IMR-90 (cell line): ENCODE measurements around the gene YPEL1. TPM values are rescaled to one million over a fixed set of nuclear protein-coding genes. Genes with fewer than 3 reads are reported as not detected.
"Not testable (repeated sequence)": the region's sequence is repeated elsewhere in the genome, so short reads cannot be mapped to it uniquely, and the experiment has no call there.

Experiments used
- ATAC-seq: fragments of 200-7000 bp; cut with Tn5 transposase; 2 replicates; pipeline ENCODE4 v1.9.1; 2020; ENCODE audit warnings: low read depth, mild to moderate bottlenecking, moderate library complexity
- BruUV-seq: library from RNA; stranded (reverse); fragments of 400-500 nt; replicated peaks from 2 replicates; lab custom pipeline; 2021; lab: Mats Ljungman, UMichigan
- CTCF ChIA-PET: fragments of 300-600 bp; formaldehyde crosslinking; extraction: SDS; loops from one replicate; lab custom pipeline; 2021; ENCODE audit warnings: antibody characterized with exemption; lab: Yijun Ruan, JAX
- POLR2A ChIA-PET: fragments of 300-600 bp; sonication (Branson Sonifier 250); formaldehyde crosslinking; loops from one replicate; lab custom pipeline; 2022; ENCODE audit warnings: antibody characterized with exemption; ENCODE audit not compliant: unreplicated experiment; lab: Charles Lee
- DNase-seq: peaks from one replicate; pipeline ENCODE4 v3.0.0; 2013
- H2AFZ ChIP-seq: replicated peaks from 2 replicates; pipeline ENCODE3; 2013; ENCODE audit warnings: low read length, mild to moderate bottlenecking; ENCODE audit not compliant: poor library complexity
- H2AK5ac ChIP-seq: 2 replicates; pipeline ENCODE4 v1.6.1; 2013; ENCODE audit warnings: low read depth, low read length, inconsistent platforms
- H2AK9ac ChIP-seq: replicated peaks from 2 replicates; pipeline ENCODE3; 2013; ENCODE audit warnings: mild to moderate bottlenecking, low read depth, low read length, moderate library complexity; ENCODE audit not compliant: poor library complexity
- H2BK120ac ChIP-seq: 2 replicates; pipeline ENCODE4 v1.6.1; 2013; ENCODE audit warnings: low read depth, low read length, inconsistent platforms
- H2BK15ac ChIP-seq: 3 replicates; pipeline ENCODE4 v1.6.1; 2013; ENCODE audit warnings: low read depth, low read length, inconsistent platforms
- H2BK20ac ChIP-seq: 2 replicates; pipeline ENCODE4 v1.6.1; 2013; ENCODE audit warnings: low read depth, mild to moderate bottlenecking, inconsistent platforms, low read length, moderate library complexity
- H2BK5ac ChIP-seq: 2 replicates; pipeline ENCODE4 v1.6.1; 2013; ENCODE audit warnings: mild to moderate bottlenecking, low read depth, low read length, inconsistent platforms; ENCODE audit not compliant: poor library complexity, severe bottlenecking
- H3K14ac ChIP-seq: replicated peaks from 2 replicates; pipeline ENCODE4 v1.6.1; 2013; ENCODE audit warnings: low read depth, low read length, inconsistent platforms
- H3K18ac ChIP-seq: 2 replicates; pipeline ENCODE4 v1.6.1; 2013; ENCODE audit warnings: low read depth, low read length, control low read depth
- H3K23ac ChIP-seq: 2 replicates; pipeline ENCODE4 v1.6.1; 2013; ENCODE audit warnings: low read depth, low read length, inconsistent platforms
- H3K27ac ChIP-seq: 2 replicates; pipeline ENCODE4 v1.5.1; 2013; ENCODE audit warnings: mild to moderate bottlenecking, control low read depth, low read length; ENCODE audit not compliant: insufficient read depth
- H3K27me3 ChIP-seq: 2 replicates; pipeline ENCODE4 v1.6.1; 2013; ENCODE audit warnings: low read length; ENCODE audit not compliant: control insufficient read depth, insufficient read depth
- H3K36me3 ChIP-seq: 2 replicates; pipeline ENCODE4 v1.6.1; 2013; ENCODE audit warnings: low read length, mixed read lengths; ENCODE audit not compliant: control insufficient read depth, insufficient read depth
- H3K4ac ChIP-seq: 2 replicates; pipeline ENCODE4 v1.6.1; 2013; ENCODE audit warnings: low read depth, low read length, inconsistent platforms
- H3K4me1 ChIP-seq: 2 replicates; pipeline ENCODE4 v1.6.1; 2013; ENCODE audit warnings: low read length, mixed read lengths; ENCODE audit not compliant: control insufficient read depth, insufficient read depth
- H3K4me2 ChIP-seq: 2 replicates; pipeline ENCODE4 v1.6.1; 2013; ENCODE audit warnings: low read depth, mild to moderate bottlenecking, control low read depth, low read length, moderate library complexity
- H3K4me3 ChIP-seq: 2 replicates; pipeline ENCODE4 v1.5.1; 2013; ENCODE audit warnings: low read depth, mild to moderate bottlenecking, control low read depth, low read length, moderate library complexity; ENCODE audit not compliant: insufficient read depth
- H3K56ac ChIP-seq: 2 replicates; pipeline ENCODE4 v1.6.1; 2013; ENCODE audit warnings: low read length, inconsistent platforms; ENCODE audit not compliant: insufficient read depth; ENCODE audit errors: extremely low read depth
- H3K79me1 ChIP-seq, 2 experiments: 2 replicates each; pipeline ENCODE4 v1.6.1; 2013; ENCODE audit warnings: low read length in 2 of 2, inconsistent platforms in 1 of 2, low read depth in 1 of 2
- H3K9ac ChIP-seq: 2 replicates; pipeline ENCODE4 v1.6.1; 2013; ENCODE audit warnings: low read depth, low read length, control low read depth
- H3K9me1 ChIP-seq: 2 replicates; pipeline ENCODE4 v1.6.1; 2013; ENCODE audit warnings: low read length, inconsistent platforms; ENCODE audit not compliant: insufficient read depth
- H3K9me3 ChIP-seq: 2 replicates; pipeline ENCODE4 v1.6.1; 2013; ENCODE audit warnings: low read length; ENCODE audit not compliant: control insufficient read depth, insufficient read depth
- H4K20me1 ChIP-seq: 2 replicates; pipeline ENCODE4 v1.6.1; 2013; ENCODE audit warnings: low read length, inconsistent platforms; ENCODE audit not compliant: insufficient read depth
- H4K5ac ChIP-seq: 2 replicates; pipeline ENCODE4 v1.6.1; 2013; ENCODE audit warnings: mild to moderate bottlenecking, low read depth, low read length, control low read depth
- H4K8ac ChIP-seq, 2 experiments: 2 replicates each; pipeline ENCODE4 v1.6.1; 2013; ENCODE audit warnings: low read depth in 2 of 2, low read length in 2 of 2, control low read depth in 1 of 2, inconsistent platforms in 1 of 2
- H4K91ac ChIP-seq: 2 replicates; pipeline ENCODE4 v1.6.1; 2013; ENCODE audit warnings: low read depth, low read length, inconsistent platforms; ENCODE audit not compliant: insufficient read depth
- CEBPB ChIP-seq: IDR thresholded peaks from 2 replicates; pipeline ENCODE4 v1.6.1; 2012; ENCODE audit warnings: low read depth, low read length, improper control_type of control experiment
- POLR2A ChIP-seq: IDR thresholded peaks from 2 replicates; pipeline ENCODE4 v1.6.1; 2012; ENCODE audit warnings: mild to moderate bottlenecking, low read depth, low read length
- WGBS, 2 experiments: methylation state at CpG; one replicate each; pipeline versions ENCODE4 v1.1.5 to v1.1.7; 2013; ENCODE audit warnings: missing lambda C conversion rate in 2 of 2; ENCODE audit not compliant: insufficient read length in 1 of 2; ENCODE audit errors: extremely low coverage in 2 of 2; 5-methylcytosine and 5-hydroxymethylcytosine counted together
- dilution Hi-C: fragments of 300-500 bp; cut with HindIII; formaldehyde crosslinking; loops from one replicate; pipeline ENCODE4 v1.14.3; 2018; ENCODE audit warnings: low sequenced_read_pairs; ENCODE audit not compliant: unreplicated experiment
- in situ Hi-C: fragments of 300-500 bp; cut with MboI; formaldehyde crosslinking; loops from 3 replicates; pipeline ENCODE4 v1.14.3; 2019; ENCODE audit warnings: low sequenced_read_pairs, inconsistent platforms, mixed read lengths
- intact Hi-C: fragments of 100-400 bp; cut with micrococcal nuclease; formaldehyde crosslinking; loops from 2 replicates; pipeline ENCODE4 v1.10.0; 2022
- polyA plus RNA-seq, 3 experiments: library from polyadenylated mRNA; depleted of rRNA; stranded (reverse); fragments of >200 nt; gene quantifications; 2 replicates each; pipeline ENCODE4 v1.2.3, GENCODE V29; 2012; ENCODE audit warnings: low replicate concordance in 1 of 3
- total RNA-seq: library from RNA; depleted of rRNA; stranded (reverse); fragments of >200 nt; gene quantifications from 2 replicates; pipeline ENCODE4 v1.2.3, GENCODE V29; 2012

The YPEL1 gene
- total and polyA plus RNA-seq, 2 of the 4 experiments (the other 2 are of a cell fraction) = 0.72 to 1.3 TPM

DNA sequence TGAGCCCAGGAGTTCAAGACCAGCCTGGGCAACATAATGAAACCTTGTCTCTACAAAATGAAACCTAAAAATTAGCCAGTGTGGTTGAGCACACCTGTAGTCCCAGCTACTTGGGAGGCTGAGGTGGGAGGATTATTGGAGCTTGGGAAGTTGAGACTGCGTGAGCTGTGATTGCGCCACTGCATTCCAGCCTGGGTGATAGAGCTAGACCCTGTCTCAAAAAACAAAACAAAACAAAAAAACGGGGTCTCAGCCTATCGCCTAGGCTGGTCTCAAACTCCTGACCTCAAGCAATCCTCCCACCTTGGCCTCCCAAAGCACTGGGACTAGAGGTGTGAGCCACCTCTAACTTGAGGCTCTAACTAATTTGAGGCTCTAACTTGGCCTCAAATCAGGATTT is 56.2 kb downstream of the YPEL1 start:
- Histone ChIP-seq H3K18ac (no peak overlapping the region), H2BK20ac (no peak overlapping the region), H4K8ac (no peak overlapping the region), H2BK120ac (no peak overlapping the region), H3K14ac (no peak overlapping the region), H3K56ac (no peak overlapping the region), H2BK5ac (no peak overlapping the region), H4K91ac (no peak overlapping the region), H3K27ac (no peak overlapping the region), H3K79me1 (peaks cover 4% of the 10 kb centered on the region in 2 experiments; a peak in 1 of 4 replicates), H3K4me1 (no peaks in the 10 kb centered on the region), H3K36me3 (peaks cover 42% of the 10 kb centered on the region), H4K20me1 (no peaks in the 10 kb centered on the region), H4K5ac (no peak overlapping the region), H3K4me3 (no peak overlapping the region), H3K9me1 (peaks cover 2% of the 10 kb centered on the region; the same call in 1 of the 2 replicates), H2BK15ac (no peak overlapping the region), H2AK9ac (no peak overlapping the region), H3K27me3 (no peaks in the 10 kb centered on the region), H3K4ac (no peak overlapping the region), H3K4me2 (no peak overlapping the region), H2AK5ac (no peak overlapping the region), H2AFZ (no peak overlapping the region), H3K9ac (no peak overlapping the region), H3K9me3 (no peaks in the 10 kb centered on the region), H3K23ac (no peak overlapping the region)
- no TSS peak for BruUV-seq
- dilution Hi-C loops = no loop called here
- in situ Hi-C loops = no loop called here
- ATAC-seq (no peak), DNase-seq (no peak)
- POLR2A ChIA-PET = no interaction called here
- TF ChIP-seq CEBPB (peak; percentile 24; the same call in 1 of the 2 replicates), POLR2A (no peak)
- WGBS, 2 experiments = no CpG with 5 or more reads among the region's 4 CpGs
- intact Hi-C loops = no loop called here
- CTCF ChIA-PET = no interaction called here

DNA sequence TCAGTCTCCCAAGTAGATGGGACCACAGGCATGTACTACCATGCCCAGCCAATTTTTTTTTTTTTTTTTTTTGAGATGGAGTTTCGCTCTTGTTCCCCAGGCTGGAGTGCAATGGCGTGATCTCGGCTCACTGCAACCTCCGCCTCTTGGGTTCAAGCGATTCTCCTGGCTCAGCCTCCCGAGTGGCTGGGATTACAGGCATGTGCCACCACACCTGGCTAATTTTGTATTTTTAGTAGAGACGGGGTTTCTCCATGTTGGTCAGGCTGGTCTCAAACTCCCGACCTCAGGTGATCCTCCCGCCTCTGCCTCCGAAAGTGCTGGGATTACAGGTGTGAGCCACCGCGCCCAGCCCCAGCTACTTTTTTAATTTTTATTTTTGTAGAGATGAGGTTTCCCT is 56.8 kb downstream of the YPEL1 start:
- H3K4me1 ChIP-seq, H3K79me1 ChIP-seq, H3K14ac ChIP-seq, POLR2A ChIA-PET, dilution Hi-C loops, H4K91ac ChIP-seq, H2BK5ac ChIP-seq, H4K8ac ChIP-seq, H3K27ac ChIP-seq, H4K5ac ChIP-seq, H3K56ac ChIP-seq, H2BK15ac ChIP-seq, H2AK5ac ChIP-seq, H3K18ac ChIP-seq, ATAC-seq, H3K9me1 ChIP-seq, CTCF ChIA-PET, H3K4me3 ChIP-seq, H2AFZ ChIP-seq, H2AK9ac ChIP-seq, H2BK20ac ChIP-seq, BruUV-seq, in situ Hi-C loops, DNase-seq, H2BK120ac ChIP-seq, H3K4ac ChIP-seq, H3K27me3 ChIP-seq, H3K23ac ChIP-seq, H3K4me2 ChIP-seq, H3K9ac ChIP-seq, H3K9me3 ChIP-seq, H4K20me1 ChIP-seq, intact Hi-C loops: not testable (repeated sequence)
- H3K36me3 ChIP-seq = peaks cover 46% of the 10 kb centered on the region
- WGBS, 2 experiments = no CpG with 5 or more reads among the region's 12 CpGs
